ENCODE results near the gene PIPOX.

DNA sequence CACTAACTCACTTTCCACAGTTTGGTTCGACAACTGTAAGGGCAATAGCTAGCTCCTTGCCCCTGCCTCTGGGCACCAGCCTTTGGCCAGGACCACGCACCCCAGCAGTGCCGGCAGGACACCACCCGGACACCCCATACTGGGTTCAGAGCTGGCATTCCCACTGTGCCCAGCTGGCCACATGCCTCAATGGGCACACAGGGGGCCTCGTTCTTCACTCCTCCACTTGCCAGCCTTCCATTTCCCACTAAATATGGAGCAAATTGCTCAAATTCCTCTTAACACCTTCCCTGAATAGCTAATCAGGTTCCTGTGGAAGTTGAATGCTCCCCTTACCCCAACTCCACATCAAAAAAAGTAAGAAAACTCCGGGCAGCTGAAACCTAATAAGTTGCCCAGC, 52.5 kb downstream of the PIPOX start:
- TF ChIP-seq POLR2A (IDR thresholded peaks at IDR 0.05) (no peak), EP300 (IDR thresholded peaks at IDR 0.05) (no peak)

Measured in gastroesophageal sphincter (tissue), 2 donors.